IMR-90 (cell line): ENCODE data around the gene CEP95. TPM values are rescaled to one million over a fixed set of nuclear protein-coding genes. Genes with fewer than 3 reads are reported as not detected.

Experiments
- ATAC-seq: fragments of 200-7000 bp; cut with Tn5 transposase; 2 replicates; pipeline ENCODE4 v1.9.1; 2020; ENCODE audit warnings: low read depth, mild to moderate bottlenecking, moderate library complexity
- BruUV-seq: library from RNA; stranded (reverse); fragments of 400-500 nt; replicated peaks from 2 replicates; lab custom pipeline; 2021; lab: Mats Ljungman, UMichigan
- CTCF ChIA-PET: fragments of 300-600 bp; formaldehyde crosslinking; extraction: SDS; loops from one replicate; lab custom pipeline; 2021; ENCODE audit warnings: antibody characterized with exemption; lab: Yijun Ruan, JAX
- POLR2A ChIA-PET: fragments of 300-600 bp; sonication (Branson Sonifier 250); formaldehyde crosslinking; loops from one replicate; lab custom pipeline; 2022; ENCODE audit warnings: antibody characterized with exemption; ENCODE audit not compliant: unreplicated experiment; lab: Charles Lee
- DNase-seq: peaks from one replicate; pipeline ENCODE4 v3.0.0; 2013
- H2AFZ ChIP-seq: replicated peaks from 2 replicates; pipeline ENCODE3; 2013; ENCODE audit warnings: low read length, mild to moderate bottlenecking; ENCODE audit not compliant: poor library complexity
- H2AK5ac ChIP-seq: 2 replicates; pipeline ENCODE4 v1.6.1; 2013; ENCODE audit warnings: low read depth, low read length, inconsistent platforms
- H2AK9ac ChIP-seq: replicated peaks from 2 replicates; pipeline ENCODE3; 2013; ENCODE audit warnings: mild to moderate bottlenecking, low read depth, low read length, moderate library complexity; ENCODE audit not compliant: poor library complexity
- H2BK120ac ChIP-seq: 2 replicates; pipeline ENCODE4 v1.6.1; 2013; ENCODE audit warnings: low read depth, low read length, inconsistent platforms
- H2BK15ac ChIP-seq: 3 replicates; pipeline ENCODE4 v1.6.1; 2013; ENCODE audit warnings: low read depth, low read length, inconsistent platforms
- H2BK20ac ChIP-seq: 2 replicates; pipeline ENCODE4 v1.6.1; 2013; ENCODE audit warnings: low read depth, mild to moderate bottlenecking, inconsistent platforms, low read length, moderate library complexity
- H2BK5ac ChIP-seq: 2 replicates; pipeline ENCODE4 v1.6.1; 2013; ENCODE audit warnings: mild to moderate bottlenecking, low read depth, low read length, inconsistent platforms; ENCODE audit not compliant: poor library complexity, severe bottlenecking
- H3K14ac ChIP-seq: replicated peaks from 2 replicates; pipeline ENCODE4 v1.6.1; 2013; ENCODE audit warnings: low read depth, low read length, inconsistent platforms
- H3K18ac ChIP-seq: 2 replicates; pipeline ENCODE4 v1.6.1; 2013; ENCODE audit warnings: low read depth, low read length, control low read depth
- H3K23ac ChIP-seq: 2 replicates; pipeline ENCODE4 v1.6.1; 2013; ENCODE audit warnings: low read depth, low read length, inconsistent platforms
- H3K27ac ChIP-seq: 2 replicates; pipeline ENCODE4 v1.5.1; 2013; ENCODE audit warnings: mild to moderate bottlenecking, control low read depth, low read length; ENCODE audit not compliant: insufficient read depth
- H3K27me3 ChIP-seq: 2 replicates; pipeline ENCODE4 v1.6.1; 2013; ENCODE audit warnings: low read length; ENCODE audit not compliant: control insufficient read depth, insufficient read depth
- H3K36me3 ChIP-seq: 2 replicates; pipeline ENCODE4 v1.6.1; 2013; ENCODE audit warnings: low read length, mixed read lengths; ENCODE audit not compliant: control insufficient read depth, insufficient read depth
- H3K4ac ChIP-seq: 2 replicates; pipeline ENCODE4 v1.6.1; 2013; ENCODE audit warnings: low read depth, low read length, inconsistent platforms
- H3K4me1 ChIP-seq: 2 replicates; pipeline ENCODE4 v1.6.1; 2013; ENCODE audit warnings: low read length, mixed read lengths; ENCODE audit not compliant: control insufficient read depth, insufficient read depth
- H3K4me2 ChIP-seq: 2 replicates; pipeline ENCODE4 v1.6.1; 2013; ENCODE audit warnings: low read depth, mild to moderate bottlenecking, control low read depth, low read length, moderate library complexity
- H3K4me3 ChIP-seq: 2 replicates; pipeline ENCODE4 v1.5.1; 2013; ENCODE audit warnings: low read depth, mild to moderate bottlenecking, control low read depth, low read length, moderate library complexity; ENCODE audit not compliant: insufficient read depth
- H3K56ac ChIP-seq: 2 replicates; pipeline ENCODE4 v1.6.1; 2013; ENCODE audit warnings: low read length, inconsistent platforms; ENCODE audit not compliant: insufficient read depth; ENCODE audit errors: extremely low read depth
- H3K79me1 ChIP-seq, 2 experiments: 2 replicates each; pipeline ENCODE4 v1.6.1; 2013; ENCODE audit warnings: low read length in 2 of 2, inconsistent platforms in 1 of 2, low read depth in 1 of 2
- H3K9ac ChIP-seq: 2 replicates; pipeline ENCODE4 v1.6.1; 2013; ENCODE audit warnings: low read depth, low read length, control low read depth
- H3K9me1 ChIP-seq: 2 replicates; pipeline ENCODE4 v1.6.1; 2013; ENCODE audit warnings: low read length, inconsistent platforms; ENCODE audit not compliant: insufficient read depth
- H3K9me3 ChIP-seq: 2 replicates; pipeline ENCODE4 v1.6.1; 2013; ENCODE audit warnings: low read length; ENCODE audit not compliant: control insufficient read depth, insufficient read depth
- H4K20me1 ChIP-seq: 2 replicates; pipeline ENCODE4 v1.6.1; 2013; ENCODE audit warnings: low read length, inconsistent platforms; ENCODE audit not compliant: insufficient read depth
- H4K5ac ChIP-seq: 2 replicates; pipeline ENCODE4 v1.6.1; 2013; ENCODE audit warnings: mild to moderate bottlenecking, low read depth, low read length, control low read depth
- H4K8ac ChIP-seq, 2 experiments: 2 replicates each; pipeline ENCODE4 v1.6.1; 2013; ENCODE audit warnings: low read depth in 2 of 2, low read length in 2 of 2, control low read depth in 1 of 2, inconsistent platforms in 1 of 2
- H4K91ac ChIP-seq: 2 replicates; pipeline ENCODE4 v1.6.1; 2013; ENCODE audit warnings: low read depth, low read length, inconsistent platforms; ENCODE audit not compliant: insufficient read depth
- BHLHE40 ChIP-seq: fragments of 150-350 bp; IDR thresholded peaks from 2 replicates; pipeline ENCODE4 v1.6.1; 2016; ENCODE audit warnings: mild to moderate bottlenecking, low read depth, low read length
- CEBPB ChIP-seq: IDR thresholded peaks from 2 replicates; pipeline ENCODE4 v1.6.1; 2012; ENCODE audit warnings: low read depth, low read length, improper control_type of control experiment
- CHD1 ChIP-seq: IDR thresholded peaks from 2 replicates; pipeline ENCODE4 v1.6.1; 2012; ENCODE audit warnings: low read depth, low read length, improper control_type of control experiment
- CTCF ChIP-seq: conservative IDR thresholded peaks from 2 replicates; pipeline ENCODE4 v1.5.1; 2012; ENCODE audit warnings: mild to moderate bottlenecking, low read depth, low read length, improper control_type of control experiment
- ELK1 ChIP-seq: fragments of 150-350 bp; IDR thresholded peaks from 2 replicates; pipeline ENCODE4 v1.6.1; 2016; ENCODE audit warnings: low read depth, mild to moderate bottlenecking, low read length, moderate library complexity, borderline replicate concordance
- FOS ChIP-seq: fragments of 150-350 bp; IDR thresholded peaks from 2 replicates; pipeline ENCODE4 v1.6.1; 2016; ENCODE audit warnings: low read depth, low read length
- MAFK ChIP-seq: IDR thresholded peaks from 2 replicates; pipeline ENCODE4 v1.6.1; 2012; ENCODE audit warnings: low read depth, low read length, improper control_type of control experiment
- MAZ ChIP-seq: IDR thresholded peaks from 2 replicates; pipeline ENCODE4 v1.6.1; 2012; ENCODE audit warnings: low read depth, mild to moderate bottlenecking, low read length, improper control_type of control experiment, moderate library complexity, borderline replicate concordance
- MXI1 ChIP-seq: IDR thresholded peaks from 2 replicates; pipeline ENCODE4 v1.6.1; 2012; ENCODE audit warnings: low read depth, mild to moderate bottlenecking, low read length, moderate library complexity, borderline replicate concordance
- NFE2L2 ChIP-seq: fragments of 150-350 bp; IDR thresholded peaks from 2 replicates; pipeline ENCODE4 v1.6.1; 2016; ENCODE audit warnings: low read depth, mild to moderate bottlenecking, low read length
- POLR2A ChIP-seq: IDR thresholded peaks from 2 replicates; pipeline ENCODE4 v1.6.1; 2012; ENCODE audit warnings: mild to moderate bottlenecking, low read depth, low read length
- RAD21 ChIP-seq: IDR thresholded peaks from 2 replicates; pipeline ENCODE4 v1.6.1; 2012; ENCODE audit warnings: low read length, improper control_type of control experiment
- RCOR1 ChIP-seq: IDR thresholded peaks from 2 replicates; pipeline ENCODE4 v1.6.1; 2012; ENCODE audit warnings: mild to moderate bottlenecking, low read length, improper control_type of control experiment; ENCODE audit not compliant: insufficient replicate concordance
- RFX5 ChIP-seq: IDR thresholded peaks from 2 replicates; pipeline ENCODE4 v1.8.0; 2012; ENCODE audit warnings: low read depth, mild to moderate bottlenecking, low read length, moderate library complexity
- SMC3 ChIP-seq: fragments of 150-350 bp; IDR thresholded peaks from 2 replicates; pipeline ENCODE4 v1.6.1; 2016; ENCODE audit warnings: low read depth, mild to moderate bottlenecking, antibody characterized with exemption, low read length, moderate library complexity
- USF2 ChIP-seq: fragments of 150-350 bp; IDR thresholded peaks from 2 replicates; pipeline ENCODE4 v1.6.1; 2017; ENCODE audit warnings: mild to moderate bottlenecking, antibody characterized with exemption, low read length, low read depth
- whole genome bisulfite sequencing, 2 experiments: methylation state at CpG; one replicate each; pipeline versions ENCODE4 v1.1.5 to v1.1.7; 2013; ENCODE audit warnings: missing lambda C conversion rate in 2 of 2; ENCODE audit not compliant: insufficient read length in 1 of 2; ENCODE audit errors: extremely low coverage in 2 of 2; 5-methylcytosine and 5-hydroxymethylcytosine counted together
- dilution Hi-C: fragments of 300-500 bp; cut with HindIII; formaldehyde crosslinking; loops from one replicate; pipeline ENCODE4 v1.14.3; 2018; ENCODE audit warnings: low sequenced_read_pairs; ENCODE audit not compliant: unreplicated experiment
- in situ Hi-C: fragments of 300-500 bp; cut with MboI; formaldehyde crosslinking; loops from 3 replicates; pipeline ENCODE4 v1.14.3; 2019; ENCODE audit warnings: low sequenced_read_pairs, inconsistent platforms, mixed read lengths
- intact Hi-C: fragments of 100-400 bp; cut with micrococcal nuclease; formaldehyde crosslinking; loops from 2 replicates; pipeline ENCODE4 v1.10.0; 2022
- polyA plus RNA-seq, 3 experiments: library from polyadenylated mRNA; depleted of rRNA; stranded (reverse); fragments of >200 nt; gene quantifications; 2 replicates each; pipeline ENCODE4 v1.2.3, GENCODE V29; 2012; ENCODE audit warnings: low replicate concordance in 1 of 3
- total RNA-seq: library from RNA; depleted of rRNA; stranded (reverse); fragments of >200 nt; gene quantifications from 2 replicates; pipeline ENCODE4 v1.2.3, GENCODE V29; 2012

The CEP95 gene
- total and polyA plus RNA-seq, 2 of the 4 experiments (the other 2 are of a cell fraction): 6.1 to 13.6 TPM

GRCh38 chr17:64502809-64503208 is 4.0 kb upstream of the CEP95 start:
- no peak overlapping the region for H3K18ac ChIP-seq
- H3K4me2 ChIP-seq: no peak overlapping the region
- H4K5ac ChIP-seq: no peak overlapping the region
- H3K14ac ChIP-seq: no peak overlapping the region
- H3K79me1 ChIP-seq: peaks cover 22 to 59% of the 10 kb centered on the region in 2 experiments
- no peak overlapping the region for H3K4me3 ChIP-seq
- H2BK5ac ChIP-seq: peak overlapping the region; percentile 23
- H3K9me1 ChIP-seq: peaks cover 3% of the 10 kb centered on the region; the same call in 1 of the 2 replicates
- dilution Hi-C loops: no loop called here
- H3K27me3 ChIP-seq: no peaks in the 10 kb centered on the region
- CTCF ChIA-PET: interaction anchor here (1.5 kb wide), 1 partner anchor 11 kb away, joined by 4 read pairs; no protein-coding TSS in a partner anchor
- H3K9ac ChIP-seq: no peak overlapping the region
- no peak overlapping the region for H2AFZ ChIP-seq
- no peak overlapping the region for H3K4ac ChIP-seq
- BruUV-seq: no TSS peak
- no peak overlapping the region for H2AK5ac ChIP-seq
- peaks cover 2% of the 10 kb centered on the region; the same call in 1 of the 2 replicates for H3K4me1 ChIP-seq
- POLR2A ChIA-PET: no interaction called here
- H2BK20ac ChIP-seq: no peak overlapping the region
- intact Hi-C loops: no loop called here
- H4K91ac ChIP-seq: no peak overlapping the region
- no peak overlapping the region for H2BK120ac ChIP-seq
- WGBS, 2 experiments: no CpG with 5 or more reads among the region's 2 CpGs
- peaks cover 50% of the 10 kb centered on the region for H3K36me3 ChIP-seq
- H4K20me1 ChIP-seq: peaks cover 89% of the 10 kb centered on the region
- no peak overlapping the region for H4K8ac ChIP-seq
- no peaks in the 10 kb centered on the region for H3K9me3 ChIP-seq
- peak; percentile 68 for DNase-seq
- H3K23ac ChIP-seq: no peak overlapping the region
- H2BK15ac ChIP-seq: no peak overlapping the region
- no peak for ATAC-seq
- TF ChIP-seq CTCF: no peak
- no peak for TF ChIP-seq FOS
- TF ChIP-seq ELK1: no peak
- no peak for TF ChIP-seq POLR2A
- TF ChIP-seq BHLHE40: no peak
- TF ChIP-seq MAFK: no peak
- TF ChIP-seq RFX5: no peak
- TF ChIP-seq CHD1: no peak
- no peak for TF ChIP-seq USF2
- no peak for TF ChIP-seq MXI1
- TF ChIP-seq RCOR1: no peak
- TF ChIP-seq SMC3: no peak
- TF ChIP-seq RAD21: no peak
- TF ChIP-seq NFE2L2: no peak
- no peak for TF ChIP-seq CEBPB
- TF ChIP-seq MAZ: no peak
- H3K56ac ChIP-seq: no peak overlapping the region
- no peak overlapping the region for H3K27ac ChIP-seq
- in situ Hi-C loops: no loop called here
- H2AK9ac ChIP-seq: no peak overlapping the region
